Body of pancreas (tissue), 4 donors: ENCODE results near the gene PKP1.

Experiments used
- CTCF ChIP-seq, 7 experiments: fragments of 450-650 bp in 4 of 7; fragments of 200-600 bp in 3 of 7; sonication (generic) in 3 of 7; IDR thresholded peaks; one replicate each; pipeline ENCODE4 v1.5.1; 2016 to 2019; ENCODE audit warnings: antibody characterized with exemption in 7 of 7
- POLR2A ChIP-seq, 3 donors: fragments of 450-650 bp; IDR thresholded peaks; one replicate each; pipeline ENCODE4 v1.6.1; 2016; ENCODE audit warnings: antibody characterized with exemption in 3 of 3, mild to moderate bottlenecking in 2 of 3

- TF ChIP-seq CTCF (IDR thresholded peaks at IDR 0.05) (no peak), POLR2A (IDR thresholded peaks at IDR 0.05) (no peak)
Observed at GRCh38 chr1:201264072-201264471, 19.2 kb upstream of the PKP1 start.
